NT2/D1 (cell line): ENCODE data around the gene KAZN.

Experiments used
- SUZ12 ChIP-seq: IDR thresholded peaks from 2 replicates; pipeline ENCODE4 v1.6.1; 2011; ENCODE audit not compliant: insufficient read length, insufficient read depth; ENCODE audit errors: extremely low read depth
- YY1 ChIP-seq: IDR thresholded peaks from 2 replicates; pipeline ENCODE4 v1.6.1; 2011; ENCODE audit not compliant: insufficient read length, insufficient read depth
- ZNF274 ChIP-seq: IDR thresholded peaks from 2 replicates; pipeline ENCODE4 v1.6.1; 2011; ENCODE audit warnings: mild to moderate bottlenecking, low read depth, low read length

DNA sequence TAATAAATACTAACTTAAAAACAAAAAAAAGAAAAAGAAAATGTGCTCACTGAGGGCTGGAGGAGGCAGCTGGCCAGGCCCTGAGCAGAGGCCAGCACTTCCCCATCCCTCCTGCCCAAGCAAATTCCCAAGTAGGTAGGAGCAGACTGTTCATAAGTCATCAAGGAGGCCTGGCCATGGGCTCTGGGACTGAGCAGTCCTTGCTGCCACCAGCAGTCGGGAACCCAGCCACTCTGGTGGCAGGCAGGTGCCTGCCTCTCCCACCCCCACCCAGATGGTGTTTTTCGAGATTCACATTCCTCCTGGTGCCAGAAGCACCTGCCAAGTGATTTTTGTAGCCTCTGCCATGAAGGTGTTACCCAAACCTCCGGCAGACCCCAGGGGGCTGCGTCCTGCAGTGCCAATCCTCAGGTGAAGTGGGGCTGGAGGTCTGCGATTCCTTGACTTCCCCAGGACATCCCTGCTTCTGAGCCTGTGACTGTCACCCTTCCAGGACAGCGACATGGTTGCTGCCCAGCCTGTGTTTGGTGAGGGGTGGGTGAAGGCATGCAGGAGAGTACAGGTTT, 350.9 kb downstream of the KAZN start:
- no peak for TF ChIP-seq YY1
- TF ChIP-seq ZNF274, result no peak
- TF ChIP-seq SUZ12, result no peak
